Measurements from ENCODE around the gene SMARCA2. TPM values are rescaled to one million over a fixed set of nuclear protein-coding genes. Genes with fewer than 3 reads are reported as not detected.

Gene SMARCA2
- polyA plus RNA-seq, 4 donors = 96.5 to 221 (median 168) TPM

DNA sequence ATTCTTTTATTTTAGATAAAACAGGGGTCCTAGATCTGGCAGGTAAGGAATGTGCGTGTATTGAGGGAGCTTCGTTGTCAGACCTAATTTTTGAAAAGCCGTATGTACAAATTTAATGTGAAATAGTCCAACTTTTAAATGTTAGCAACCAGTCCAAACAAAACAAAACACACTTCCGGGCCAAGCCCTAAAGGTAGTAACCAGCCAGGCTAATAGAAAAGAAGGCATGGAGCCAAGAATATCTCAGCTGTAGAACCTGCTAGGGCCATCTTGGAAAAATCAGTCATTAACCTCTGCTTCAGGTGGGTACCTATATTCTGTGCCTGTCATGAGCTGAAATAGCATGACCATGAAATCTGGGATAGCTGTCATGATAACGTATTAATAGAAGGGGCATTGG, 71.0 kb downstream of the SMARCA2 start:
- no peak for DNase-seq (ENCODE audit: low read depth in 4 of 4, low spot score in 3 of 4)

DNA sequence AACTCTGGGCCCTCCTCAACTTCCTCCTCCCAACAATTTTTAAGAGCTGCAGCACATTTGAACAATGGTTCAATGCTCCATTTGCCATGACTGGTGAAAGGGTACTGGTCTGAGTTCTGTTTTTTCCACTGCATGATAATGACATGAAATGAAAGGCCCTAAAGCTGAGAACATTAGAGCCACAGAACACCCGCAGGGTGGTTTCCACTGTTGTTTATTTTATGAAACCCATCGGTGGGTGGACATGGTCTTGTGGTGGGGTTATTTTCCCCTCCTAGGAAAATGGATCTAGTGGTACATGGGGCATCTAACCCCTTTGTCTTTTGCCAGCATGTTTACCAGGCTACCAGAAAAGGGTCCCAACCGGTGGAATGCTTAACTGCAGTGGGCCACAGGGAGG, 71.8 kb downstream of the SMARCA2 start:
- no peak for DNase-seq (ENCODE audit: low read depth in 4 of 4, low spot score in 3 of 4)

DNA sequence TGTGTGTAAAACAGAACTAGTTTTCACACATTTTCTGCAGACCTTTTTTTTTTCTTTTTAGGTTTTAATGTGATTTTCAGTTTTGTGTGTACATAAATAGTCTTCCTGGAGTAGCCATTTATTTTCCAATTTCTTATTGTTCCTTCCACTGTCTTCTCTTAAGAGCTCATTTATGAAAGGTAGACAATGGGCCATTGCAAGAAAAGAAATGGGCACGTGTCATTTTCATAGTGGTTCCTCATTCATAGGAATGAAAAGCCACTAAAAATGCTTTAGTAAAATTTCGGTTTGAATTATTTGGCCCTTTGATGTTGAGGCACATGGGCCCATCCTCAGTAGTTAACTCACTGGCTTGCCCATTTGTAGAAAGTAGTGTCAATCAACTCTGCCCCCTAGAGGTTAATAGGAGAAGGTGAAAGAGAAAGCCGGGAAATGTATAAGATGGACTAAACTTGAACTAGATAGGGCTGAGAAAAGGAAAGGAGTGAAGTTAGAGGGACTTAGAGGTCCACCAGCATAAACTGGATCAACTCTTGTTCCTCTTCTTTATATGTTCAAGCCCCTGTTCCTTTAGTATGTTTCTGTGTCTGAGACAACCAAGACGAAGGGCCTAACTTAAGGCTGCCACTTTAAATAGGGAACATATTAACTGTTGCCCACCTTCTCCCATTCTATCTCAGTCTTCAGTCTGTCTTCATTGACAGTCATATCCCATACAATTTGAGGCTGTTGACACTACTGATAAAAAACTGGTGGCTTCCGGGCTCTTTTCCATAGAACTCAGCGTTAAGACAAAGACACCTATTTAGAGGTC, 72.6 kb downstream of the SMARCA2 start:
- no peak for DNase-seq (ENCODE audit: low read depth in 4 of 4, low spot score in 3 of 4)

DNA sequence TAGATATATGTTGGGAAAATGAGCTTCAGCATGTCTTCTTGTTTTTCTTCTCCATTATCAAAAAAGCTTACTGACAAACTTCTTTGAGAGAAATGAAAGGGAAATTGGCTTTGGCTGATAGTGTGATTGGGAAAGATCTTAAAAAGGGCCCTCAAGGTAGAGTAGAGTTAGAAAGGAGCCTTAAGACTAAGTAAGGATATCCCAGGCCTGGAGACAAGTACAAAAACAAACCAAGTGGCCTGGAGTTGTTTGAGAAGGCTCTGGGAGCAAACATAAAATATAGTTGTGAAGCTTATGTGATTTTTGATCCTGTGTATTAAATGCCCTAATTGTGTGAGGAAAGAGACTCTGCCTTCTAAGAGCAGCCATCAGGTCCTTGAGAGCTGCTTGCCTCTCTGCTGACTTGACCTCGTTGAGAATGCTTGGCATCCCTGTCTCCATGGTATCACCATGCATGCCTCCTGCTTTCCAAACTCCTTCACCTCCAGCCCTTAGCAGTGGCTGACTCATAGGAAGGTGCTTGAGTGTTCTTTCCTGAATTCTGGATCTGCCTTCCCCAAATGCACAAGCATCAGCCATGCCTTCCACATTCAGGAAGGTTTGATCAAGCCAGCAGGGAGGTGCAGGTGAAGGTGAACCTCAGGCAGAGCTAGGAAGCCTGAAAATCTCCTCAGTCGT, 78.9 kb downstream of the SMARCA2 start:
- no peak for DNase-seq (ENCODE audit: low read depth in 4 of 4, low spot score in 3 of 4)

DNA sequence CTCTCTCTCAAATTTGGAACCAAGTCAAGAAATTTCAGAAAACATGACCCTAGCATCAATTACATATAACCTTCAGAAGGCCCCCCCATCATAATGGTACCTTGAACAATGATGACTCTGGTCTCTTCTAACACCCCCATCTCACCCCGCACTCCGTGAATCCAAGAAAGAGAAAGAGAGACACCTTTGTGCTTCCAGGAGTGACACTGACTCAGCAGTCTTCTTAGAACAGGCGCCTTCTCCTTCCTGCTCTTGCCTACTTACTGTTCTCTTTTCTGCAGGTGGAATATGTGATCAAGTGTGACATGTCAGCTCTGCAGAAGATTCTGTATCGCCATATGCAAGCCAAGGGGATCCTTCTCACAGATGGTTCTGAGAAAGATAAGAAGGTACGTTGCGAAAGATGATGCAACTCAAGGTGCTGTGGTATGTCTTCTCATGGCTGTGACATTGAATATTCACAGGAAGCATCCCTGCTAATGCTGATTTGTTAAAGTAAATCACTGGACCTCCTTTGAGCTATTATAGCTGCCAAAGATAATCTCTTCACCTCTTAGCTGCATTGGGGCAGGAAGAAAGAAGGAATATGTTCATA, 81.3 kb downstream of the SMARCA2 start:
- DNase-seq (ENCODE audit: low read depth in 4 of 4, low spot score in 3 of 4) = no peak

DNA sequence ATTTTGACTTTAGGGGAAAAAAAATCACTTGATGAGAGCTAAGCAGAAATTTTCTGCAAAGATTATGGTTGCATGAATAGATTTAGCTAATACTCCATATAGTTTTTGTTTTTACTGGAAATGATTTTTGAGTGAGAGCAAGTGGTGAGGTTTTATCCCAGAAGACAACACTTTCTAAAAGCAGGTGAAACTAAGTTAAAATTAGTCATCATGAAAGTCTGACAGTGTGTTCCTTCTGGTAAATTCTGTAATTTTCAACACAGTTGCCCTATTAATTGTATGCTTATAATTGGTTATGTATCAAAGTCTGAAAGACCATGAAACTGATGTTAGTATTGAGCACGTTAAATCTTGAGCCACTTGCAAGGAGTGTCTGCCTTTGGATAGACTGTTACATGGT, 91.5 kb downstream of the SMARCA2 start:
- DNase-seq (ENCODE audit: low read depth in 4 of 4, low spot score in 3 of 4) = no peak

DNA sequence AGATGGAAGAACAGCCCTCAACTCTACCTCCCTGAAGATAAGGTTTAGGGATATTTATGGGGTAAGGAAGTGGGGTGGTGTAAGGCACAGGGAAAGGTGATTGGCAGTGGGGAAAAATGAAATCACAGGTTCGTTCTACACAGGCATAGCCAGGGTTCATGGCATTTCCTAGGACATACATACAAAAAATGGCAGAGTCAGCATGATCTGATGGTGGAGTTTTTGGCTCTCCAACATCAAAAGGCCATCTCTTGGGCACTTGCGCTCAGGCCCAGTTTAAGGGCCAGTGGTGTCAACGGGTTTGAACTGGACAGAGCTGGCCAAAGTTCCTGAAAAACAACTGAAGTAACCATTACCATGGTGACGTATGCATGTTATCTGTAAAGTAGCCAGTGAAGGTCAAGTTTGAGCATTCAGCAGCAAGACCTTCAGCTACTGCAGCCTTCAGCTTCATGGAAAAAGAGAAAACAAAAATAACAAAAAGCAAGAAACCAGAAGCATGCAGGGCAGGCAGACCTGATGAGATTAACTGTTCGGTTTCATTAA, 92.8 kb downstream of the SMARCA2 start:
- no peak for DNase-seq (ENCODE audit: low read depth in 4 of 4, low spot score in 3 of 4)

DNA sequence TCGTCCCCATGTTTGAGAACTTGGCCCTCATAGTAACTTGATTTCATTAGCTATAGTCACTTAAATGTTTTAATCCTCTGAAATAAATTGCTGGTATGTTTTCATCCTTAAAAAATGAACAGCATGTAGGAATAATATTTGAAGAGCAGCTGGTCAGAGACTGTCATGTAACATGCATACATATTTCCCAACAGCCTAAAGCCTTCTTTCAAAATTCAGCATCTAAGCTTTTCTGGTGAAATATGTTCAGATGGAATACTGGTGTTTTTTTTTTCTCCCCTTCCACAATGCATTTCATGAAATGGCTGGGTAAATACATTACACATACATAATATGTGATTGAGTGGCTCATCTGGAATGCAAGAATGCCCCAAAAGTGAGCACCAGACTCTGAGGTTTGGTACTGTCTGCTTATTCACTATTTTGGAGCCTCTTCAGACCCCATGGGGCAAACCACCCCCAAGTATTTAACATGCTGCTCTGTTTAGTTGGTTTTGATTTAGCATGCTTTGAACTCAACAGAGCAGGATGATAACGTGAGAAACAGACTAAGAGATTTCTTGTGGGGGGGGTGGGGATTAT, 94.0 kb downstream of the SMARCA2 start:
- no peak for DNase-seq (ENCODE audit: low read depth in 4 of 4, low spot score in 3 of 4)

DNA sequence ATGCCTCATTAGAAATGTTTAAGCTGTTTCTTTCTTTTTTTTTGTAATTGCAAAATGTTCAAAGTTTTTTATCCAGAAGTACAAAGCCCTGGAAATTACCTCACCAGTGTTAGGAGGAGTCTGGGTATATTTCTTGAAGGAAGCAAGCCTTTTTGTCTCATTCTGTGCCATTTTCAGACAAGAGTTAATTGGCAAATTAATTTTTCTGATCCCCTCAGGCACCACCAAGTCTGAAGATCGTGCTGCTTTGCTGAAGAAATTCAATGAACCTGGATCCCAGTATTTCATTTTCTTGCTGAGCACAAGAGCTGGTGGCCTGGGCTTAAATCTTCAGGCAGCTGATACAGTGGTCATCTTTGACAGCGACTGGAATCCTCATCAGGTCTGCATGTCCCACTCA, 94.9 kb downstream of the SMARCA2 start:
- no peak for DNase-seq (ENCODE audit: low read depth in 4 of 4, low spot score in 3 of 4)

DNA sequence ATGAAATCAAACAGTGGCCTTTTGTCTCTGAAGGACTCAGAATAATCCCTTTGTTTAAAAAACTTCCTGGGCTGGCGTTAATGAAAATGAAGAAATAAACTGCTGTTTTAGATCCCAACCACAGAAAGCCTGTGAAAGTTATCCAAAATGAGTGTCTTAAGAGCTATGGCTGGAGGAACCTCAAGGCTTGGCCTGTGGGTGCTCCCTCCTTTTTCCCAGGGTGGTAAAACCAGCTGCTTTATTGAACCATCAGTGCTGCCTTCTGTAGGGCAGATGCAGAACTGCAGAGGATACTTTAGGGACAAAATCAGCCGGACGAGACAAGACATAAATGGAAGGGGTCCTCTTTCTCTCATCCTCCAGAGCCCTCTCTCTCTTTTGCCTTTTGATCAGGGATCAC, 100.9 kb downstream of the SMARCA2 start:
- DNase-seq (ENCODE audit: low read depth in 4 of 4, low spot score in 3 of 4) = no peak

DNA sequence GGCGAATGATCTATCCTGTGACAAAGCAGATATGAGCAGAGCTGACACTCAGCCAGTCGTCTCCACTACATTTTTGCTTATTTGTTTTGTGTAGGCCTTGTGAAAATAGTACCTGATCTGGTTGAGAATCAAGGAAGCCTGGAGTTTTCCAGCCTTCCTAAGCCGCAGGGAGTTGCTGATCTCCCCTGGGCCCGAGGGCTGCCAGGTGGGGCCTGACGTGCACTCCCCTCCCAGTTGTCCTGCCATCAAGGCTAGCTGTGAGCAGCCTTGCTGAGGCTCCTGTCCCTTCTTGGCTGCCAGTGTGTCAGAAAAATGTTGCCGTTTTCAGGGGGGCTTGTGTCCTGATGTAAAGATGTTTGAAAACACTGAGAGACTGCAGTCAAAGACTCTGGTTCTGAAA, 102.4 kb downstream of the SMARCA2 start:
- no peak for DNase-seq (ENCODE audit: low read depth in 4 of 4, low spot score in 3 of 4)

DNA sequence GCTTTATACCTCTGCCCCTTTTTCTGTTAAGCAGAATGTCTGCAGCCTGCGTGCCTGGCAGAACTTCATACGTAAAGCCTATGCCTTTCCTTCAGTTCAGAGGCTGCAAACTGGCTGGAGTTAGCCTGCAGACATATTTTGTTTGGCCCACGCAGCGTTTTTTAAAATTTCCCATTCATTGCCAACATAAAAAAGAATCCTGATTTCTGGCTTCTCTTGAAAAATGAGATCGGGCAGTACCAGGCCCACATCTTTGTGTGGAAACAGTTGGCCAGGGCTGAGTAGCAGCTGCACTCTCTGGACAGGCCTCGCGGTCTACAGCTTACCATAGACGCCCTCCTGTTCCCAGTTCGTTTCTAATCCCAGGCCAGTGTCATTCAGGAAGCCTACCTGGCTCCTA, 104.4 kb downstream of the SMARCA2 start:
- DNase-seq (ENCODE audit: low read depth in 4 of 4, low spot score in 3 of 4) = no peak

DNA sequence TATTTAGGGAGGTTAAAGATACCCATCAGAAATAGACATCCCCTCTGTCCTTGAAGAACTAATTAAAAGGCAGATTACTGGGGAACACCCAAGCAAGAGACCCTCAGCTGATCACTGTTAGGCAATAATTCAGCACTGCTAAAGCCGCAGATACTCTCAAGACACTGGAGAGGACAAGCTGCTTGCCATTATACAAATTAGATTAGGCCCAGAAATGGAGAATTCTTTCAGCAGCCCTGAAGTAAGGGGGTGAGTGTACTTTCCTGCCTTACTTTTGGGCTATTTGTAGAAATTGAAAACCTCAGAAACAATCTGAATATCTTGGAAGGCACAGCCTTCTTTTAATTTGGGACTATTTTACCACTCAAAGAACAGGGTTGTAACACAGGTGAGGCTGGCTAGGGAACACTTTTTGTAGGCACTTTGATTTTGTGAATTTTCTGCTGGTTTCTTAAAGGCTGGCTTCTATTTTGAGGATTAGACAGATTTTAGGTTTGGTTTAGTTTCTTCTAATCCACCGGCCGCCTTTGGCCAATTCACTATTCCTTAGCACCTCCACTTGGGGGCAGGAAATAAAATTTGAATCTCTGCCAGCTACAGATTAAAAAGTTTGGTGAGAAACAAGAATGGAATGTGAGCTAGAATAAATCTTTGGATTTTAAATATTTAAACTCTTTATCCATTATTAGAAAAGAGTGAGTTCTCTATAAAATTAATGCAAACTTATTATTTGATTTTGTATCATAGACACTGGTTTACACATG, 106.0 kb downstream of the SMARCA2 start:
- DNase-seq (ENCODE audit: low read depth in 4 of 4, low spot score in 3 of 4) = no peak

DNA sequence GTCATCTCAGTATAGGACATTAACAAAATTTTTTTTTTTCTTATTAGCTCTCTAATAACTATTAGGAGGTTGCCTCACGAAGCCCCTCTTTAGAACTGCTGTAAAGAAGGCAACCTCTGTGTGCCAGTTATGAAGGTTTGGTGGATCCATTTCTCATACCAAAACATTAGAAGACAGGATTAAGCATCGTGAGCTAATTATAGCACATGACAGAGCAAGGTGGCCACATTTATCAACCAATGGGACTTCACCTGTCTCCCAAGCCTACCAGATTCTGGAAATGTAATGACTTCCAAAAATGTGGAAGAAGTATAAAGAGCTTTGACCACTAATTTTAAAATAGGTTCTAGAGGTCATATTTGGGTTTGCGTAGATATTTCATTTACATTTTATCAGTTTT, 107.2 kb downstream of the SMARCA2 start:
- DNase-seq (ENCODE audit: low read depth in 4 of 4, low spot score in 3 of 4) = no peak

DNA sequence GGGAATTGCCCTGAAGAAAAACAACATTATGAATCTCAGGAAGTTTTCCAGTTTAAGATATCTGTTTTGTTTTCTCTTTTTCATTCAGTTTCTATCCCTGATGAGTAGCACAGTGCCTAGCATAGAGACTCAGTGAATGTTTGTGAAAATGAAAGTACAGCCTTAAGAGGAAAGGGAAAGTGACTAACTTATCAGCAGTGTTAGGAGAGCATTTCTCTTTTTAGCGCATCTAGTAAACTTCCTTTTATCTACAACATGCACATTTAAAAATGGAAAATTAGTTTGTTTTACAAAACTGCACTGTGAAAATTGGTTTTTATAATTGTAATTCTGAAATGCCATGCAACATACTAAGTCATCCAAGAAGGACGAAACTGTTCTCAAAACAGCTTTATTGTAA, 110.8 kb downstream of the SMARCA2 start:
- no peak for DNase-seq (ENCODE audit: low read depth in 4 of 4, low spot score in 3 of 4)

DNA sequence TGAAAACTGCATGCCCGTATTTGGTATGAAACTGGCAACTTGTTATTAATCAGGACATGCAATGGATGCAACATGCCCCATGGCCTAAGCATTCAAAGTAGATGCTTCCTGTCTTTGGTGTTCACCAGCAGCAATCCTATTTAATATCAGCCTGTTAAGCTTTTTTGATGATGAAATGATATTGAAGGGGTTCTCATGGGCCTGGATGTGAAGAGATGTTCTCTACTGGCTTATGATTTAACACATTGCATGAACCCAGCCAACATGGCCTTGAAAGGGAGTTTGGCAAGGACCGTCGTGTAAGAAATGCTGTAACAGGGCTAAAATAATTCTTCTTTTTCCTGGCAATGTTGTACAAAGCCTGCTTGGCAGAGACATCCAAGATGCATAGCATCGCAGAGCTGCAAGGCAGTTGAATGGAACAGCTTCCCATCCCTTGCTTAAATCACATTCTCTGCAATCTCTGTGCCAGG, 111.2 kb downstream of the SMARCA2 start:
- no peak for DNase-seq (ENCODE audit: low read depth in 4 of 4, low spot score in 3 of 4)

DNA sequence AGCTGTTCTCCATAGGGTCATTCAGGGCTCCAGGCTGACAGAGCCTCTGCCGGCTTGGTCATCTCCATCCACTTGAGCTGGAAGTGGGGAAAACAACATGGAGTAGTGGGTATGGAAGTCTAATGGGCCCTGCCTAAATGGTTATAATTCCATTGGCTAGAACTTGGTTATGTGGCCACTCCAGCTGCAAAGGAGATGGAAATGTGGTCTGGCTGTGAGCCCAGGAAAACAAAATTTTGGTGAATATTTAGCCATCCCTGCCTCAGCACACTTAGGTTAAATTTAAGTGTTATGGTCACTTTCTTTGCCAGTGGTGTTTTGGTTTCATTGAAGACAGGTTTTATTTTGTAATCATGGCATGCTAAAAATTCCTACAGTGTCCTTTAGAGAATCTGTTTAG, 112.3 kb downstream of the SMARCA2 start:
- no peak for DNase-seq (ENCODE audit: low read depth in 4 of 4, low spot score in 3 of 4)

DNA sequence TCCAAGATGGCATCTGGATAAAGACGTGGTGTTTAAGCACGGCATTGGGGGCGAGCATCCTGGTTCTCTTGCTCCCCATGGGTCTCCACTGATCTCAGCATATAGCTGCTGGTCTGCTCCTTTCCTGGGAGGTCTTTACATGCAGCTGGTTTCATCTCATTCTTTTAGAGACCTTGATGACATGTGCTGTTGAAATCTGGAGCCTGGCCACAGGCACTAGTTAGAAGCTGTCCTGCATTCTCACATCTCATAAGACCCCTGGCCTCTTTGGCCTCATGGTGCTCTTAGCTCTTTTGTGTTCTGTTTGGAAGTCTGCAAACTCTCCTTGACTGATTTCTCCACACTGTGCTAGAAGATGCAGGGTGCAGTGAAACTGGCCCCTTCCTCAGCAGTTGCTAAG, 113.0 kb downstream of the SMARCA2 start:
- no peak for DNase-seq (ENCODE audit: low read depth in 4 of 4, low spot score in 3 of 4)

DNA sequence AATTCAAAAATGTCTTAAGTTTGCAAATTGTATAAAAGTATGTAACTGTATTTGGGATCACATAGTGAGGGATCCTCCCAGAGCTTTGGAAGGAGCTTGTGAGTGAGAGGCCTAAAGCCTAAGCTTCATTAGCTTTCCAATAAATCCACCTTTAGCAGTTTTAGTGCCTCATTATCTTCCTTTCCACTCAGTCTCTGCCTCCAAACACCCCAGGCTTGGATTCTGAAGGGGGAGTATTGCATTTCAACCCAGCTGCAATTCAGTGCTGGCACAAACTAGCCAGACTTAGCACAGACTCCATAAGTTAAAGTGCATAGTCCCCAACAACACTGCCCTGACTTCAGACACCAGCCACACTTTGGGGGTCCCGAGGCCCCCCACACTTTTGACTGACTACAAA, 113.5 kb downstream of the SMARCA2 start:
- peak in 2 of 4 donors; percentile 26 to 53 for DNase-seq (ENCODE audit: low read depth in 4 of 4, low spot score in 3 of 4)

DNA sequence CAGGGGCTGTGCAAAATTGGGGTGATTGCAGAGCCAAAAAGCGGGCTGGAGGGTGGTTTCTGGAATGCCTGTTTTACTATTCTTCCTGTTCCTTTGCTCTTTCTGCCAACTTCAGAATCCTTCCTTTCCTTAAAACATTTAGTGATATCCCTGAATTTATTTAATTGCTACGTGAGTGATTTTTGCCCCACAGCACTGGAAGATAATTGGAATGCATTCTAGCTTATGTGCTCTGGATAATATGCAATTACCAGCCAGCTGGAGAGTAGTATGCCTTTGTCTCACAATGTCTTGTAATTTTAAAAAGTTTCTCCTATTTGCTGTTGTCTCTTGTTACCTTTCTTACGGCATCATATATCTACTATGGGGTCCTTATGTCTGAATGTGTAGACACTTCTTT, 115.8 kb downstream of the SMARCA2 start:
- no peak for DNase-seq (ENCODE audit: low read depth in 4 of 4, low spot score in 3 of 4)

Data from left renal pelvis (tissue), 4 donors.